NB4 (cell line): ENCODE data around the gene VPREB3.
A peak's percentile ranks its signal among the peaks of the same experiment; 100 is the strongest.

Source experiments
- DNase-seq: peaks from one replicate; pipeline ENCODE4 v3.0.0; 2010; ENCODE audit warnings: low read depth
- H3K4me3 ChIP-seq: one replicate; pipeline ENCODE4 v1.5.1; 2011; ENCODE audit warnings: mild to moderate bottlenecking, low read depth, low read length, moderate library complexity
- MYC ChIP-seq: IDR thresholded peaks from 2 replicates; pipeline ENCODE4 v1.6.1; 2011; ENCODE audit warnings: low read depth, low read length
- POLR2A ChIP-seq: IDR thresholded peaks from 2 replicates; pipeline ENCODE4 v1.6.1; 2011; ENCODE audit warnings: mild to moderate bottlenecking; ENCODE audit not compliant: insufficient read length; ENCODE audit errors: extremely low read depth
- TF ChIP-seq, protein P1 (sequence below): IDR thresholded peaks from 2 replicates; pipeline ENCODE4 v1.6.1; 2011; ENCODE audit warnings: low read depth, low read length
- TF ChIP-seq, protein P2 (sequence below): IDR thresholded peaks from one replicate; pipeline ENCODE4 v1.5.1; 2012; ENCODE audit warnings: low read depth, low read length

VPREB3 gene

DNA sequence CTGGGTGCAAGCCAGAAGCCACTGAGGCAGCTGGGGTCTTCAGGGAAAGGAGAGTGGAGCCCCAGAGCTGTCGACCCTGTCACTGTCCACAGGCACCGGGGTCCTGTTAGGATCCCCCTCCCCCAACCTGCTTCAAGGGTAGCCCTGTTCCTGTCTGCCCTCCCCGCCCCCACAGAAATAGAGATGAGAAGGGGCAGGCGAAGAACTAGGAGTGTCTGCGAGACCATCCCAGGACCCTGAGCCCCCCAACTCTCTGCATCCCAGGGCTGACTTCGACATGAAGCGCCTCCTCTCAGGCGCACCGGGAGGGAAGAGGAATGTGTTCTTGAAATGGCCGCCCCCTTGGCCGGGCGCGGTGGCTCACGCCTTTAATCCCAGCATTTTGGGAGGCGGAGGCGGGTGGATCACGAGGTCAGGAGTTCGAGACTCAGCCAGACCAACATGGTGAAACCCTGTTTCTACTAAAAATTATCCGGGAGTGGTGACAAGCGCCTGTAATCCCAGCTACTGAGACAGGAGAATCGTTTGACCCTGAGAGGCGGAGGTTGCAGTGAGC lies 2.7 kb downstream of the VPREB3 start:
- H3K4me3 ChIP-seq = peak overlapping the region; percentile 64
- TF ChIP-seq, protein P1, sequence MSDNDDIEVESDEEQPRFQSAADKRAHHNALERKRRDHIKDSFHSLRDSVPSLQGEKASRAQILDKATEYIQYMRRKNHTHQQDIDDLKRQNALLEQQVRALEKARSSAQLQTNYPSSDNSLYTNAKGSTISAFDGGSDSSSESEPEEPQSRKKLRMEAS = no peak
- TF ChIP-seq POLR2A (no peak), MYC (no peak)
- TF ChIP-seq, protein P2, sequence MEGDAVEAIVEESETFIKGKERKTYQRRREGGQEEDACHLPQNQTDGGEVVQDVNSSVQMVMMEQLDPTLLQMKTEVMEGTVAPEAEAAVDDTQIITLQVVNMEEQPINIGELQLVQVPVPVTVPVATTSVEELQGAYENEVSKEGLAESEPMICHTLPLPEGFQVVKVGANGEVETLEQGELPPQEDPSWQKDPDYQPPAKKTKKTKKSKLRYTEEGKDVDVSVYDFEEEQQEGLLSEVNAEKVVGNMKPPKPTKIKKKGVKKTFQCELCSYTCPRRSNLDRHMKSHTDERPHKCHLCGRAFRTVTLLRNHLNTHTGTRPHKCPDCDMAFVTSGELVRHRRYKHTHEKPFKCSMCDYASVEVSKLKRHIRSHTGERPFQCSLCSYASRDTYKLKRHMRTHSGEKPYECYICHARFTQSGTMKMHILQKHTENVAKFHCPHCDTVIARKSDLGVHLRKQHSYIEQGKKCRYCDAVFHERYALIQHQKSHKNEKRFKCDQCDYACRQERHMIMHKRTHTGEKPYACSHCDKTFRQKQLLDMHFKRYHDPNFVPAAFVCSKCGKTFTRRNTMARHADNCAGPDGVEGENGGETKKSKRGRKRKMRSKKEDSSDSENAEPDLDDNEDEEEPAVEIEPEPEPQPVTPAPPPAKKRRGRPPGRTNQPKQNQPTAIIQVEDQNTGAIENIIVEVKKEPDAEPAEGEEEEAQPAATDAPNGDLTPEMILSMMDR = no peak
- DNase-seq = peak; percentile 31

DNA sequence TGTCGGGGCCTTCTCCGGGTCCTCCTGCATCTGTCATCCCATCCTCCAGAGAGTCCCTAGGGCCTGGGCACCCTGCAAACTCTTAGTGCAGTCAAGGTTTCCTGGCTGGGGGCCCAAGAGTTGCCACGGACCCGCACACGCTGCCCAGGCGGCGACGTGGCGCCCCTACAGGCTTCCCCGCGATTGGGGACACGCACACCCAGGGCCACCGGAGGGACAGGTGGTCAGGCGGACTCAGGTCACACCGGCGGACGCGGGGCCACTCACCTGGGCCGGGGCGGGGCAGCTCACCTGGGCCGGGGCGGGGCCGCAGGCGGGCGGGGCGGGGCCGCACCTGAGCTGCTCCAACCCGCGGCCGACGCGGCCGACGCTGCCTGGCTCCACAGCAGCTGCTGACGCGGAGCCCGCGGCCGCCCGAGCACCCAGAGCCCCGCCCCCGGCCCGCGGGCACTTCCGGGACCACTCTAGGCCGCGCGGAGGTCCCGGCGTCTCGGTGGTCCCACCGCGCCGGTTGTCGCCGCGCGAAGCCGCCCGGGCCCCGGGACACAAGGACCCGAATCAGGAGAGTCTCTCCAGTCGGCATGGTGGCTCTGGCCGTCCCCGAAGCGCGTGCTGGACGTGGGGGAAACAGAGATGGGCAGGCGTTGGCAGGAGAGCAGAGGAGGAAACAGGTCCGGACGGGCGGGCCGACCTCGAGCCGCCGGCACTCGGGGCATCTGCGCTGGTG lies 3.3 kb downstream of the VPREB3 start, which contains the start of gene ZNF70:
ZNF70 (minus strand) TSS at position 399 of the 727 bp plus-strand sequence. CDS start 5,972 bp downstream, outside the sequence.
- TF ChIP-seq, protein P1 = no peak
- no peak; the same call in 1 of the 2 replicates for TF ChIP-seq MYC
- TF ChIP-seq POLR2A = peak; percentile 37
- TF ChIP-seq, protein P2 = peak; percentile 25
- peak; percentile 88 for DNase-seq
- H3K4me3 ChIP-seq = peak within 1 kb of the TSS; percentile 90

DNA sequence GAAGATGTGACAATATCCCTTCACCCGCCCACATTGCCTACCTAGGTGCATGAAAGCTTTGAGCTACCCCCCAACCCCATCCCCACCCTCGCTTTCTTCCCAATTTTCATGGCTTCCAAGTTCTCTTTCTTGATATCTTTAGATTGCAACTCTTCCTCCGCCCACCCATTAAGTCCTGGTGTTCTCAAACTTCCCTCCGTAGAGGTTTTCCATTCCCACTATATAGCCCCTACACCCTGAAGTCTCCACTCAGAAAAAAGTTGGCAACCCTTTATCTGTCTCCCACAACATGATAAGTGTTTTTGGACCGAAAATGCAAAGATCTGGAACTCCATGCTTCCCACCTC lies 3.9 kb downstream of the VPREB3 start:
- H3K4me3 ChIP-seq = peak overlapping the region; percentile 90
- DNase-seq = no peak
- TF ChIP-seq, protein P2 = no peak
- TF ChIP-seq, protein P1 = no peak
- no peak for TF ChIP-seq POLR2A
- no peak for TF ChIP-seq MYC

DNA sequence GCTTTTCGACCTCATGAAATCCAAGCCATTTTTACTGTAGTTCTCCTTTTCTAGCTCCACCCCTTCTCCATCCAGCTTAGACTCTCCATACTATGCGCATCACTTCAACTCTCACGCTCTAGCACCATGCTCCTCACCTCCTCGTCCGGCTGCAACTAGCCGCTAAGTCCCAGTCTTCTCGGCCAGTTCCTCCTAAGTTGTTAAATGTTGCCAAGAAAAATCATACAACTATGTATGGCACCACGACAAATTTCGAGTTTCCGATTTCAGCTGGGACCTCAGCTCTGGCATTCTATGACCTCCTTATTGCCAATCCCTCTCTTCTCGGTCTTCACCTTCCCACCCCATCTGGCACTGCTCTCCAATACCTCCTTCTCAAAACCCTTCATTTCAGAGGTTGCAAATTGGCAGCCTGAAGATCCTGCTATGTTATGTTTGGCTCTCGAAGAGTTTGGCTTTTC lies 4.4 kb downstream of the VPREB3 start:
- peak overlapping the region; percentile 90 for H3K4me3 ChIP-seq
- DNase-seq = peak; percentile 64
- no peak for TF ChIP-seq MYC
- TF ChIP-seq, protein P2 = no peak
- TF ChIP-seq, protein P1 = no peak
- no peak for TF ChIP-seq POLR2A

DNA sequence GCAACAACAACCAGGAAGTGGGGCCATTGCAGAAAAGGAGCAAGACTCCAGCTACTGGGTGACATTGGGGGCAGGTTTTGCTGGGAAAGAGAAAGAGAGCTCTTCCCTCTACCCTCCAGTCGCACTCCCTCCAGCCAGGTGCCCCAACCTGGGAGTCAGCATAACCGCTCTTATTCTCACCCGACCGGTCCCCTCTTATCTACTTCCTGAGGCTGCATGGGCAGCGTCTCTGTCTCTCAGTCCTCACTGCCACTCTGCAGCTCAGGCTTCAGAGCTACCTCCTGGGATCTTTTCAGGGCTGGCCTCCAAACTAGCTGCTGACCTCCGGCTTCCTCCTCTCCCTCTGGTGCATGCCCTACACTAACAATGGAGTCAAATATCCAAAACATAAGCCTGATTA lies 8.4 kb downstream of the VPREB3 start:
- no peak for DNase-seq
- H3K4me3 ChIP-seq = no peak overlapping the region
- TF ChIP-seq, protein P1 = no peak
- no peak for TF ChIP-seq POLR2A

DNA sequence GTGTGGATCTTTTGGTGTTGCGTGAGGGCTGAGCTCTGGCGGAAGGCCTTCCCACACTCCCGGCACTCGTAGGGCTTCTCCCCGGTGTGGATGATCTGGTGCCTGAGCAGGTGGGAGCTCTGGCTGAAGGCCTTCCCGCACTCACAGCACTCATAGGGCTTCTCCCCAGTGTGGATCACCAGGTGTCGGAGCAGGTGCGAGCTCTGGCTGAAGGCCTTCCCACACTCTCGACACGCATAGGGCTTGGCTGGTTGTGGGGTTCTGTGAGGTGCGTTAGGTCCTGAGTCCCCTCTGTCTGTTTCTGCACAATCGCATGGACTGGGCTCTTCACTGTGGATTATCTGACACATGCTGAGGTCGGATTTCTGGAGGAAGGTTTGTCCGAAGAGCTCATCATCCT lies 9.7 kb downstream of the VPREB3 start:
- no peak for DNase-seq
- H3K4me3 ChIP-seq = no peak overlapping the region
- TF ChIP-seq POLR2A (no peak), MYC (no peak)
- TF ChIP-seq, protein P1 = no peak
- TF ChIP-seq, protein P2 = no peak
